ENCODE results near the gene TBC1D5.

DNA sequence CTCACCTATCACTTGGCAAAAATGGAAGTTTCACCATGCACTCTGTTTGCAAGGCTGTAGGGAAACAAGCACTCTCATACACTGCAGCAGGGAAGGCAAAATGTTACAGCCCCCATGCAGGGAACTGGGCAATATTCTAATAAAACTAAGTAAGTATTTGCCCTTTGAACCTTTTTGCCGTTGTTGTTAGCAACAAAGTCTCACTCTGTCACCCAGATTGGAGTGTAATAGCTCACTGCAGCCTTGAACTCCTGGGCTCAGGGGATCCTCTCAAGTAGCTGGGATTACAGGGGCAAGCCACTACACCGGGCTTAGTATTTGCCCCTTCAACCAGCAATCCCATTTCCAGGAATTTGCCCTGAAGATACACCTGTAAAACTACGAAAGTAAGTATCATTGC, 122.5 kb downstream of the TBC1D5 start:
- TF ChIP-seq POLR2A (IDR thresholded peaks at IDR 0.05): no peak
- TF ChIP-seq CTCF (IDR thresholded peaks at IDR 0.05): no peak
